GM19240 (cell line): ENCODE results near the gene GLIS1.

Source experiments
- DNase-seq: peaks from one replicate; pipeline ENCODE4 v3.0.0; 2011; ENCODE audit warnings: low spot score; ENCODE audit not compliant: insufficient read length

Gene GLIS1

GRCh38 chr1:53718443-53718842 lies 20.5 kb downstream of the GLIS1 start:
- DNase-seq, result no peak

DNA sequence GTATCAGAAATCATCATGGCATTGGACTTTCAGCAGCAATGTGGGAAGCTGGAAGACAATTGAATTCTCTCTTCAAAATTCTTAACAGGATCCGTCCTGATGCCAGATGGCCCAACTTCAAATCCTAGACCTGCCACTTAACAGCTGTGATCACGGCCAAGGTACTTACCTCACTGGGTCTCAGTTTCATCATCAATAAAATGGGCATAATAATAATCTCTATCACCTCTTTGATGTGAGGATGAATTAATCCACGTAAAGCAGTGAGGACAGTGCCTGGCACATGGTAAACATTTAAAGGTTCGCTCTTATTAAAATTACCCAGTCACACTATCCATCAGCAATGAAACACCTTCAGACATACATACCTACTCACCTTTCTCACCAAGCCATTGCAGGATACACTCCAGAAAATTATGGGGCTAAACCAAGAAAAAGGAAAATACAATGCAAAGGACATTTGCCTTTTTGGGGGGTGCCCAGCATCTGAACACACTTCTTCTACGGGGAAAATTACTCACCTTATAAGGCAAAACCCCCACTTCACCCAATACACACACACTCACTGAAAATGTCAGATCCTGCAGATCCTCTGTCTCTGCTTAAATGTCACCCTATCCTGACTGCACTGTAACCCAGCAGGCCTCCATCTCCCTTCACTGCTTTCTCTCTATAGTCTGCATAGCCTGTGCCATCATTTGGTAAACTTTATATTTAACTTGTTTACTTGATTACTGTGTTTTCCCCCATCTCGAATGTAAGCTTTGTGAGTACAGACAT lies 21.7 kb downstream of the GLIS1 start:
- no peak for DNase-seq

- DNase-seq, result no peak
Measured at GRCh38 chr1:53716150-53716549, 22.8 kb downstream of the GLIS1 start.

DNA sequence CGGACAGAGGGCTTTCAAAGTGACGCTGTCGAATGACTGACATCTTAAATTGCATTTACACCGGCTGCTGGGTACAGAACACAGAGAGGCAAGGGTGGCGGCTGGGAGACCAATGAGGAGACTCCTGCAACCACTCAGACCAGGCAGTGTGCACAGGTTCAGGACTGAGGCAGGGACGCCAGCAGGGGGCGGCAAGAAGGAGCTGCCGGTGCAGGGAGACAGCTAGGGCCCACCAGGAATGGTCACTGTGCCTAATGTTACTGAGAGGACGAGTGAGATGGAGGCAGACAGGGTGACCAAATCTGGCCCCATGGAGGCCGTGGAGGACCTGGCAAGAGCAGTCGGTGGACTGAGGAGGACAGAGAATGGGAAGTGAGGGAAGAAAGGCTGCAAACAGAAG lies 23.5 kb downstream of the GLIS1 start:
- no peak for DNase-seq

GRCh38 chr1:53712276-53712675 lies 26.7 kb downstream of the GLIS1 start:
- DNase-seq, result no peak

GRCh38 chr1:53710584-53710983 lies 28.4 kb downstream of the GLIS1 start:
- DNase-seq, result no peak

DNA sequence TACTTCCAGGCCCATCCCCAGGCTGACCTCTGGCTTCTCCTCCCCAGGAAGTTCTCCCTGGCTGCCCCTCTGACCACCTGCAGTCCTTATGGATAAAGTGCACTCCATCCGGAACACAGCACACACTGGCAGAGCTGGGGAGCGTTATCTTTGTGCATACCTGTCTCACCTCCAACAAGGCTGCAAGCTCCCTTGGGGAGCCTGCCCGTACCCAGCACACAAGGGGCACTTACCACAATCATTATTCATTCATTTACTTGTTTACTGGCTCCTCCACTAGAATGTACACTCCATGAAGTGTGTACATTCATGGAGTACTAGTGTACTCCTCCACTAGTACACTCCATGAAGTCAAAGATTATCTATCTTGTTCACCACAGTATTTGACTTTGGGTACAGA lies 30.3 kb downstream of the GLIS1 start:
- DNase-seq, result no peak

DNA sequence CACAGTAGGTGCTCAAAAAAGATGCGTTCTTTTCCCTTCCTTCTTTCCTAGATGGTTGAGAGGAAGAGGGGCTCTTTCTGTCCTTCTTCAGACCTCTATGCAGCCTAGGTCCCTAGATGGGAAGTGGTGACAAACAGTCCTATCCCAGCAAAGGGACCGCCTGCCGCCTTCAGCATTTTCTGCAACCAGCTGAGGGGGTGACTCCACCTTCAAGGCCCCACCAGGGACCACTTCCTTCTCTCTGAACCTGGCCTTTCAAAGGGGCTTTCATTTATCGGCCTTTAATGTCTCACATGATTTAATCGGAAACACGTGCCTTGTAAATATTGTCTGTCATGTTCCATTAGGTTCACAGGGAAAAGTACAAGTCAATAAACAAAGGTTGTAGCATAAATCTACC lies 32.6 kb downstream of the GLIS1 start:
- DNase-seq, result no peak

- DNase-seq, result no peak
Measured at GRCh38 chr1:53705446-53706096, 33.4 kb downstream of the GLIS1 start.

DNA sequence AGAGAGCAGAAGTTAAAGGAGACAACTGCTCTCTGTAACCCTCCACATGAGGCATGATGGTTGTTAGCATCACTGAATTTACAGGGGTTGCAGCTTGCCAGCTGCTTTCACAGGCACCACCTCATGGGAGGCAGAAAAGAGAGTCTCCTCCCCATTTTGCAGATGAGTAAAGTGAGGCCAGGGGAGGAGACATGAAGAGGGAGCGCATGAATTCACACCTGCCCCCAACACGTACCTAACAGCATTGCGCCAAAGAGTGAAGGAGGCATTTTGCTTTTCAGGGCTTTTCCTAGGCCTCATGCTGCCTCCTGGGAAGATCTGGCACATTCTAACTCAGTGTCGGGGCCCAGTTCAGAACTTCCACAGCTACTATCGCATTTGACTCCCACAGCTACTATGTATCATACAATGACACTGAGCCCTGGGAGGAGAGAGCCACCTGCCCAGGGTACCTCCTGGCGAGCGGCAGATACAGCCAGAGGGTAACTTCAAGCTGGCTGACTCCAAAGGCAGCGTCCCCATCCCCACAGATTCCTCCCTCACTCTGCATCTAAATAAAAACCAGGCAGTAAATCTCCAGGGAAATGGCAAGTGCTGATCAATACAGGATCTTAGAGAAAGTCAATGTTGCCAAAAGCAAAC lies 34.0 kb downstream of the GLIS1 start:
- no peak for DNase-seq

- no peak for DNase-seq
Measured at GRCh38 chr1:53704304-53704703, 34.7 kb downstream of the GLIS1 start.

DNA sequence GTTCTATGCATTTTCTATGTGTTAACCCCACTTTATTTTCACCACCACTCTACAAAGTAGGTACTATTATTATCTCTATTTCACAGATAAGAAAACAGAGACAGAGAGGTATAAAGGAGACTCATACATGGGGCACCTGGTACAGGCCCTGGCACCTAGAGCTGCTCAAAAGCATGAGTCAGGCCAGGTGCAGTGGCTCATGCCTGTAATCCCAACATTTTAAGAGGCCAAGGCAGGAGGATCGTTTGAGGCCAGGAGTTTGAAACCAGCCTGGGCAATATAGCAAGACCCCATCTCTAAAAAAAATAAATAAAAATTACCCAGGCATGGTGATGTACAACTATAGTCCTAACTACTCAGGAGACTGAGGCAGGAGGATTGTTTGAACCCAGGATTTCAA lies 35.8 kb downstream of the GLIS1 start:
- no peak for DNase-seq

DNA sequence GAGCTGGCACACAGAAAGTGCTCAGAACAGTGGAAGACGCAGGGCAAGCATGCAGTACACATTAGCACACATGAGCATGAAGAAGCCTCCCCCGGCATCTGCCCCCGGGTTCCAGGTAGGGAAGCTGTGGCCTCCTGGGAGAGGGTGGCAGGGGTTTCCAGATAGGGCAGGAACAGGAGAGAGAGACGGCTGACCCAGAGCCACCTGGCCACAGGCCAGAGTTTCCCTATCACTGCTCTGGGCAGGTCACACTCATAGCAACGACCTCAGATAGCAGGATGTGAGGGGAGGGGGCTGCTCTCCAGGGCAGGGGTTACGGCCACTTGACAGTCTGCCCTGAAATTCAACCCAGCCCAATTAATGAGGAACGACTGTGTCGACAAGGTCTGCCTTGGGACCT lies 36.6 kb downstream of the GLIS1 start:
- DNase-seq, result no peak

GRCh38 chr1:53700776-53701175 lies 38.2 kb downstream of the GLIS1 start:
- DNase-seq, result no peak

- DNase-seq, result no peak
Measured at GRCh38 chr1:53699981-53700380, 39.0 kb downstream of the GLIS1 start.

- DNase-seq, result no peak
Measured at GRCh38 chr1:53698384-53698980, 40.5 kb downstream of the GLIS1 start.

GRCh38 chr1:53697721-53698383 lies 41.1 kb downstream of the GLIS1 start:
- no peak for DNase-seq

DNA sequence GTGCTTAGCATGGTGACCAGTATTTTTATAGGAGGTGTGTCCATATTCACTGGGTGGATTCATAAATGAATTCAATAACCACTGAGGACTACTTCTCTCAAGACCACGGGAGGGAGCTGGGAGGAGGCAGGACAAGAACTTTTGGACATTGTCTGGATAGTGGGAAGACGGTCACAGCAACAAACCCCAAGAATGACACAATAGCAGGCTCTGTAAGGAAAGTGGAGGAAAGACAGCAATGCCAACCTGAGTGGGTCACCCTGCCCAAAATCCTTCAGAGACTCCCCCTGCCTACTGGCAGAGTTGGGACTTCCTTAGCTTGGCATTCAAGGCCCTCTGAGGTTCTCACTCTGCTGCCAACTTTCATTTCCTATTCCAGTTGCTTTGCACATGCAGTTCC lies 42.0 kb downstream of the GLIS1 start:
- DNase-seq, result no peak

DNA sequence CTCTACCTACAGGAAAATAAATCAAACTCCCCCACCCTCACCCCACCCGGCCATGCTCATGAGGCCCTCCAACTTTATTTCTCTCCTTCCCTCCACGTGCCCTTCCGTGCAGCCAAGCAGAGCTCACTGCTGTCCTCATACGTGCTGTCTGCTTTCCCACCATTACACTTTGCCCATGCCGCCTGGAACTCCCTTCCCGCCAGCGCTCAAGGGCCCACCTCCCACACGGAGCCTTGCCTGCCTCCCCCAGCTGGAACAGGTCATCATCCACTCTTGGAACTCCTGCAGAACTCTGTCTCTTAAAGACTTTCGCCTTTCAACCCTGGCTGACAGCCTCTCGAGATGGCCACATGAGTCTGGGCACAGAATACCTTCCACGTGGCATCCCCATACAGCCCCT lies 42.4 kb downstream of the GLIS1 start:
- DNase-seq, result no peak

DNA sequence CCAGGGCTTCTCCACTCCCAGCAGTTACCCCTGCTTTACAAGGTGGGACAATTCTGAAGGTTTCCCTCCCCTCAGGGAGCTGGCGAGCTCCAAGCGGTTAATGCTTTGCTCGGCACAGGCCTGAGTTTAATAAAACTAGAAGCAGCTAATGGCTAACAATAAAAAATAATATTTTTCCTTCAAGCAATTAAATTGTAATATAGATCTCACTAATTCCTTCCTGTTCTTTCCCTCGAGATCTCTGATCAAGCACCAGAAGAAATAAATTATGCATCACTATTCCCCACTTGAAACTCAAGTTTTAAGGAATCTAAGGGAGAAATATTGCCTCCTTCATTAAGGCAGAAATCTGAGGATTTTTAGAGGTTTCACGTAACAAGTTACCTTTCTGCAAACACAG lies 42.9 kb downstream of the GLIS1 start:
- no peak for DNase-seq

DNA sequence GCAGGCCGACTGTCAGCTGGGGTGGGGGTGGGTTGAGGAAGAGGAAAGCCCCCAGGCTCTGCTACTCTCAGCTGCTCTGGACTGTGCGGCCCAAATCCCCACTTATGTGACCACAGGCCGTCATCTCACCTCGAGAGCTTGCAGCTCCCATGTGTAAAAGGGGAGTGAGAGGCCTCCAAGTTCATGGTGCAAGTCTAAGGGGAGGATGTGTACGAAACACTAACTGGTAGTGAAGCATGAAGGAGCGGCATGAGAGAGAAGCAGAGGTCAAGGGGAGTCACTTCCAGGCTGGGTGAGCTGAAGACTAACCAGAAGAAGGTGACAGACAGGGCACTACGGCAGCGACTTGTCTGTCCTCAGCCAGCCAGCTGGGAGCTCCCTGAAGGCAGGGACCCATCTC lies 43.8 kb downstream of the GLIS1 start:
- no peak for DNase-seq

DNA sequence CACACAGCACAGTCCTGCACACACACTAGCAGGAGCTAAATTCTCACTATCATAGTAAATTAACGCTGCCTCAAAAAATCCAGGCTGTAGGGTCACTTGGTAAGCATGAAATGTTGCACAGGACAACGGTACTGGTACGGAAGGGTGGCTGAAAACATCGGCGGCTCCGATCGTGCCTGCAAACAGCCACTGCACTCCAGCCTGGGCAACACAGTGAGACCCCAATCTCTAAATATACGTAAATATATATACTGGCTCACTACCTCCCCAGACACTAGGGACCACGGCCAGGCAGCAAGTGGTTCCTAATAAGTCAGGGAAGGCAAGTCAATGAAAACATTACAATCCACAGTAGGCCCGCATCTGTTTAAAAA lies 44.3 kb downstream of the GLIS1 start:
- no peak for DNase-seq
